Astrocyte of the cerebellum (primary cell): ENCODE data around the gene CRK.

Experiments used
- DNase-seq: peaks from one replicate; pipeline ENCODE4 v3.0.0-alpha.2; 2011; ENCODE audit warnings: low read depth
- H3K4me3 ChIP-seq: 2 replicates; pipeline ENCODE4 v1.5.1; 2011; ENCODE audit warnings: mild to moderate bottlenecking, low read depth, low read length, moderate library complexity
- CTCF ChIP-seq: IDR thresholded peaks from 2 replicates; pipeline ENCODE4 v1.5.1; 2012; ENCODE audit warnings: low read length, low read depth, moderate library complexity, mild to moderate bottlenecking; ENCODE audit errors: missing control alignments
- in situ Hi-C: cut with HindIII; loops from 2 replicates; pipeline ENCODE4 v1.10.0; 2017; ENCODE audit warnings: low sequenced_read_pairs

The CRK gene

GRCh38 chr17:1497831-1498230, 41.8 kb upstream of the CRK start:
- no peak overlapping the region for H3K4me3 ChIP-seq
- in situ Hi-C loops: no loop called here
- DNase-seq: no peak

GRCh38 chr17:1496869-1497268, 40.8 kb upstream of the CRK start:
- TF ChIP-seq CTCF: no peak
- no peak overlapping the region for H3K4me3 ChIP-seq
- in situ Hi-C loops: no loop called here
- DNase-seq: no peak

More at GRCh38 chr17:1497831-1498230, 41.8 kb upstream of the CRK start:
- TF ChIP-seq CTCF: no peak

- in situ Hi-C loops: no loop called here
- TF ChIP-seq CTCF: no peak
- no peak overlapping the region for H3K4me3 ChIP-seq
- no peak for DNase-seq
These were observed 39.4 kb upstream of the CRK start for GRCh38 chr17:1495265-1495989.

- no peak for TF ChIP-seq CTCF
- DNase-seq: no peak
- H3K4me3 ChIP-seq: no peak overlapping the region
- in situ Hi-C loops: no loop called here
These were observed 38.8 kb upstream of the CRK start for GRCh38 chr17:1494736-1495253.

- no peak overlapping the region for H3K4me3 ChIP-seq
- in situ Hi-C loops: no loop called here
- no peak for DNase-seq
- no peak for TF ChIP-seq CTCF
These were observed 38.2 kb upstream of the CRK start for GRCh38 chr17:1494203-1494602.

GRCh38 chr17:1493291-1493980, 37.4 kb upstream of the CRK start:
- TF ChIP-seq CTCF: no peak
- H3K4me3 ChIP-seq: no peak overlapping the region
- no peak for DNase-seq
- in situ Hi-C loops: no loop called here
